Stomach (tissue), 9 donors: ENCODE results near the gene SKI. TPM values are rescaled to one million over a fixed set of nuclear protein-coding genes. Genes with fewer than 3 reads are reported as not detected.
"Not testable (repeated sequence)": the region's sequence is repeated elsewhere in the genome, so short reads cannot be mapped to it uniquely, and the experiment has no call there.

Experiments used
- DNase-seq, 2 donors: peaks; one replicate each; pipeline versions ENCODE4 v3.0.0 to v3.0.0-alpha.2; 2013 to 2019
- H3K27ac ChIP-seq, 5 donors: fragments of 200-600 bp in 4 of 5; sonication (generic) in 4 of 5; one replicate each; pipeline ENCODE4 v1.5.1; 2013 to 2019; ENCODE audit warnings: mild to moderate bottlenecking in 1 of 5, moderate library complexity in 1 of 5
- H3K27me3 ChIP-seq, 3 donors: fragments of 200-600 bp; sonication (generic); one replicate each; pipeline ENCODE4 v1.5.1; 2017 to 2019; ENCODE audit warnings: mixed run types in 1 of 3
- H3K36me3 ChIP-seq, 4 donors: fragments of 200-600 bp; sonication (generic); 1 replicate in 3 of 4; 2 replicates in 1 of 4; pipeline ENCODE4 v1.5.1; 2016 to 2019
- H3K4me1 ChIP-seq, 4 donors: fragments of 200-600 bp; sonication (generic); one replicate each; pipeline ENCODE4 v1.5.1; 2016 to 2019
- H3K4me3 ChIP-seq, 4 donors: fragments of 200-600 bp; sonication (generic) in 3 of 4; one replicate each; pipeline ENCODE4 v1.5.1; 2016 to 2019; ENCODE audit warnings: mild to moderate bottlenecking in 1 of 4
- H3K9me3 ChIP-seq, 4 donors: fragments of 200-600 bp; sonication (generic); one replicate each; pipeline ENCODE4 v1.5.1; 2016 to 2019
- CTCF ChIP-seq, 7 experiments: fragments of 450-650 bp in 4 of 7; fragments of 200-600 bp in 3 of 7; sonication (generic) in 3 of 7; IDR thresholded peaks; one replicate each; pipeline ENCODE4 v1.5.1; 2016 to 2019; ENCODE audit warnings: antibody characterized with exemption in 7 of 7, control low read depth in 2 of 7, mild to moderate bottlenecking in 1 of 7
- EP300 ChIP-seq: sonication (generic); formaldehyde crosslinking; IDR thresholded peaks from one replicate; pipeline ENCODE4 v1.6.1; 2017; ENCODE audit warnings: antibody characterized with exemption
- POLR2A ChIP-seq, 4 donors: fragments of 450-650 bp; IDR thresholded peaks; one replicate each; pipeline ENCODE4 v1.6.1; 2016; ENCODE audit warnings: antibody characterized with exemption in 4 of 4, control low read depth in 2 of 4, mild to moderate bottlenecking in 1 of 4, moderate library complexity in 1 of 4
- POLR2AphosphoS5 ChIP-seq, 3 donors: sonication (generic); formaldehyde crosslinking; IDR thresholded peaks; one replicate each; pipeline ENCODE4 v1.6.1; 2016; ENCODE audit warnings: antibody characterized with exemption in 3 of 3
- WGBS, 5 donors: extraction: QIAGEN DNeasy Blood & Tissue Kit in 3 of 5; methylation state at CpG; one replicate each; pipeline versions ENCODE4 v1.1.5 to v1.1.7; 2013 to 2018; 5-methylcytosine and 5-hydroxymethylcytosine counted together
- intact Hi-C: fragments of 100-400 bp; cut with DNase I; formaldehyde crosslinking; loops from one replicate; pipeline ENCODE4 v1.15.1; 2023; ENCODE audit warnings: low total_unique reads
- polyA plus RNA-seq, 3 donors: library from polyadenylated mRNA; stranded (reverse); fragments of 200-250 nt; gene quantifications; one replicate each; pipeline ENCODE4 v1.2.3, GENCODE V29; 2013
- total RNA-seq, 5 donors: library from RNA; depleted of rRNA; stranded (reverse); fragments of >200 nt; gene quantifications; one replicate each; pipeline versions ENCODE4 v1.1.0 to v1.2.3, GENCODE V29; 2014 to 2016
- donor health status: healthy with polysubstance abuse.
- donor health status: Bipolar disorder and iron deficiency.
- donor health status: healthy.

The SKI gene
- total and polyA plus RNA-seq, 8 donors: 7.4 to 84.0 (median 21.0) TPM

GRCh38 chr1:2322581-2323211 is 94.6 kb downstream of the SKI start:
- WGBS, 5 donors: 67 to 88% (median 69%) methylated on average over 27 to 41 of the region's 41 CpGs
- no peak for TF ChIP-seq POLR2AphosphoS5 (IDR thresholded peaks at IDR 0.05)
- TF ChIP-seq EP300: no peak
- no peak for TF ChIP-seq POLR2A (IDR thresholded peaks at IDR 0.05)
- no peak for TF ChIP-seq CTCF (IDR thresholded peaks at IDR 0.05)
- Histone ChIP-seq H3K9me3 (no peaks in the 10 kb centered on the region), H3K27me3 (peaks cover 0 to 16% (median 13%) of the 10 kb centered on the region in 3 donors), H3K36me3 (no peaks in the 10 kb centered on the region), H3K4me1 (peaks cover 25 to 34% (median 30%) of the 10 kb centered on the region in 4 donors), H3K4me3 (peak overlapping the region in 3 of 4 donors; percentile 3 to 18 (median 17)), H3K27ac (peak overlapping the region in 4 of 5 donors; percentile 65 to 81 (median 70))
- DNase-seq: peak in 1 of 2 donors; percentile 87
- intact Hi-C loops: no loop called here

- peak overlapping the region in 2 of 5 donors; percentile 72 to 81 for H3K27ac ChIP-seq
- peaks cover 0 to 16% (median 13%) of the 10 kb centered on the region in 3 donors for H3K27me3 ChIP-seq
- DNase-seq: no peak
- H3K4me3 ChIP-seq: no peak overlapping the region
- WGBS, 5 donors: 89 to 97% (median 91%) methylated on average over 7 to 16 of the region's 16 CpGs
- no peak for TF ChIP-seq POLR2AphosphoS5 (IDR thresholded peaks at IDR 0.05)
- TF ChIP-seq CTCF (IDR thresholded peaks at IDR 0.05): no peak
- no peak for TF ChIP-seq EP300
- no peak for TF ChIP-seq POLR2A (IDR thresholded peaks at IDR 0.05)
- intact Hi-C loops: no loop called here
- H3K4me1 ChIP-seq: peaks cover 25 to 34% (median 30%) of the 10 kb centered on the region in 4 donors
- H3K36me3 ChIP-seq: no peaks in the 10 kb centered on the region
- H3K9me3 ChIP-seq: no peaks in the 10 kb centered on the region
Measured at GRCh38 chr1:2323451-2323974, 95.4 kb downstream of the SKI start.

- Histone ChIP-seq H3K9me3 (no peaks in the 10 kb centered on the region), H3K27ac (no peak overlapping the region), H3K27me3 (peaks cover 0 to 16% (median 13%) of the 10 kb centered on the region in 3 donors), H3K4me3 (no peak overlapping the region), H3K36me3 (no peaks in the 10 kb centered on the region), H3K4me1 (peaks cover 24 to 33% (median 28%) of the 10 kb centered on the region in 4 donors)
- intact Hi-C loops: no loop called here
- no peak for DNase-seq
- 87 to 92% (median 90%) methylated on average over 15 to 18 of the region's 18 CpGs for WGBS, 5 donors
- TF ChIP-seq EP300 (no peak), POLR2AphosphoS5 (IDR thresholded peaks at IDR 0.05) (no peak), POLR2A (IDR thresholded peaks at IDR 0.05) (no peak), CTCF (IDR thresholded peaks at IDR 0.05) (no peak)
Measured at GRCh38 chr1:2324553-2325366, 96.6 kb downstream of the SKI start.

- no peaks in the 10 kb centered on the region for H3K36me3 ChIP-seq
- TF ChIP-seq POLR2A (IDR thresholded peaks at IDR 0.05) (no peak), CTCF (IDR thresholded peaks at IDR 0.05) (no peak), EP300 (no peak), POLR2AphosphoS5 (IDR thresholded peaks at IDR 0.05) (no peak)
- WGBS, 5 donors: 81 to 88% (median 84%) methylated on average over 8 to 21 of the region's 21 CpGs
- H3K4me1 ChIP-seq: peaks cover 14 to 33% (median 22%) of the 10 kb centered on the region in 4 donors
- H3K27ac ChIP-seq: no peak overlapping the region
- peaks cover 0 to 15% (median 9%) of the 10 kb centered on the region in 3 donors for H3K27me3 ChIP-seq
- intact Hi-C loops: no loop called here
- no peak overlapping the region for H3K4me3 ChIP-seq
- DNase-seq: no peak
- H3K9me3 ChIP-seq: no peaks in the 10 kb centered on the region
Measured at GRCh38 chr1:2326524-2326923, 98.4 kb downstream of the SKI start.

GRCh38 chr1:2327162-2327561 is 99.0 kb downstream of the SKI start:
- H3K27me3 ChIP-seq, H3K27ac ChIP-seq, intact Hi-C loops, H3K9me3 ChIP-seq, H3K36me3 ChIP-seq, H3K4me3 ChIP-seq, DNase-seq: not testable (repeated sequence)
- peaks cover 7 to 28% (median 15%) of the 10 kb centered on the region in 4 donors for H3K4me1 ChIP-seq
- 89 to 100% (median 95%) methylated on average over 2 of the region's 2 CpGs for WGBS, 5 donors
